ENCODE measurements around the gene ABLIM1. TPM values are rescaled to one million over a fixed set of nuclear protein-coding genes. Genes with fewer than 3 reads are reported as not detected.
A peak's percentile ranks its signal among the peaks of the same experiment; 100 is the strongest.

The ABLIM1 gene
- total and polyA plus RNA-seq, 2 experiments from 2014 or later = 21.9 to 45.1 TPM

DNA sequence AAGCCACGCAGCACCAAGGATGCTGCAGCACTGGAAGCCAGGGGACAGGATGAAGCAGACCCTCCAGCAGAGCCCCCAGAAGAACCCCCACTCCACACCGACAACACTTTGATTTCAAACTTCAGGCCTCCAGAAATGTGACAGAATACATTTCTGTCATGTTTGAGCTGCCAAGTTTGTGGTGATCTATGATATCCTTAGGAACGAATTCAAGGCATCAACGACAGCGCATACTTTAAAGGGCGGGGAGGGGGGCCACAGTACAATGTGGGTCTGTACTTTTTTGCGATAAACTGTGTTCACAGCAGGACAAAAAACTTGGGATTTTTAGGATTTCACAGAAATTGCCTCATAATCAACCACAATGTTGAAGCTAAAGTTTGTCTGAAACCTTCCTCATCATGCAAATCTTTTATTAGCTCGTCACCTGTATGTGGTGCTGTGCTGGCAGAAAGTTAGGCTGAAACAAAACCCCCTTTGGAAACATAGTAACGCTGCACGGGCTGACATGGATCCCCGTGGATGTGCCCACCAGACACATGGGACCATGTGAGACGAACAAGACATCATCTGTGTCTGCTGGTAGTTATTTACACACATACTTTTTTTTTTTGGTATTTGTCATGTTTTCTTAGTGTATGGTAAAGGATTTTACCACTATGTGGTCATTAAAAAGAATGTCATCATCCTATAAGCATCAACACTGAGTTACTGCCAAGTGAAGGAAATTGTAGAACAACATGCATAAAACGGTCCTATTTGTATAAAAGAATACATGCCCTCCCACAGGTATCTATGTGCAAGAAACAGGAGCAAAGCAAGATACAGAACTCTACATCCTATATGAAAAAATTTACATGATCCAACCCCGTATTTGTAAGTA lies 140.5 kb downstream of the ABLIM1 start:
- peaks cover 3% of the 10 kb centered on the region; the same call in 1 of the 2 replicates for H4K20me1 ChIP-seq (replicated peaks; ENCODE audit: insufficient read depth)
- H3K79me2 ChIP-seq (replicated peaks; ENCODE audit: insufficient read depth) = peaks cover 85% of the 10 kb centered on the region
- ATAC-seq (no peak), DNase-seq (ENCODE audit: low spot score) (no peak)
- H3K27me3 ChIP-seq (ENCODE audit: insufficient read depth) = no peaks in the 10 kb centered on the region
- H3K9me3 Mint-ChIP-seq = no peaks in the 10 kb centered on the region
- TF ChIP-seq CREB1 (CRISPR knock-in tag; IDR thresholded peaks at IDR 0.05; ENCODE audit: low read depth) (no peak), NANOG (IDR thresholded peaks at IDR 0.05; ENCODE audit: borderline replicate concordance) (no peak), EZH2 (IDR thresholded peaks at IDR 0.05; ENCODE audit: low read depth, unreplicated experiment) (no peak), STAT1 (IDR thresholded peaks at IDR 0.05; ENCODE audit: unreplicated experiment) (no peak), EZH2phosphoT487 (IDR thresholded peaks at IDR 0.05; ENCODE audit: unreplicated experiment) (no peak), POLR2AphosphoS5 (IDR thresholded peaks at IDR 0.05; ENCODE audit: low read depth) (no peak), ZNF114 (CRISPR knock-in tag; IDR thresholded peaks at IDR 0.05) (no peak), JUNB (IDR thresholded peaks at IDR 0.05; ENCODE audit: unreplicated experiment) (no peak), ZNF331 (CRISPR knock-in tag; IDR thresholded peaks at IDR 0.05; ENCODE audit: low read depth) (no peak)
- TF ChIP-seq, protein P1, sequence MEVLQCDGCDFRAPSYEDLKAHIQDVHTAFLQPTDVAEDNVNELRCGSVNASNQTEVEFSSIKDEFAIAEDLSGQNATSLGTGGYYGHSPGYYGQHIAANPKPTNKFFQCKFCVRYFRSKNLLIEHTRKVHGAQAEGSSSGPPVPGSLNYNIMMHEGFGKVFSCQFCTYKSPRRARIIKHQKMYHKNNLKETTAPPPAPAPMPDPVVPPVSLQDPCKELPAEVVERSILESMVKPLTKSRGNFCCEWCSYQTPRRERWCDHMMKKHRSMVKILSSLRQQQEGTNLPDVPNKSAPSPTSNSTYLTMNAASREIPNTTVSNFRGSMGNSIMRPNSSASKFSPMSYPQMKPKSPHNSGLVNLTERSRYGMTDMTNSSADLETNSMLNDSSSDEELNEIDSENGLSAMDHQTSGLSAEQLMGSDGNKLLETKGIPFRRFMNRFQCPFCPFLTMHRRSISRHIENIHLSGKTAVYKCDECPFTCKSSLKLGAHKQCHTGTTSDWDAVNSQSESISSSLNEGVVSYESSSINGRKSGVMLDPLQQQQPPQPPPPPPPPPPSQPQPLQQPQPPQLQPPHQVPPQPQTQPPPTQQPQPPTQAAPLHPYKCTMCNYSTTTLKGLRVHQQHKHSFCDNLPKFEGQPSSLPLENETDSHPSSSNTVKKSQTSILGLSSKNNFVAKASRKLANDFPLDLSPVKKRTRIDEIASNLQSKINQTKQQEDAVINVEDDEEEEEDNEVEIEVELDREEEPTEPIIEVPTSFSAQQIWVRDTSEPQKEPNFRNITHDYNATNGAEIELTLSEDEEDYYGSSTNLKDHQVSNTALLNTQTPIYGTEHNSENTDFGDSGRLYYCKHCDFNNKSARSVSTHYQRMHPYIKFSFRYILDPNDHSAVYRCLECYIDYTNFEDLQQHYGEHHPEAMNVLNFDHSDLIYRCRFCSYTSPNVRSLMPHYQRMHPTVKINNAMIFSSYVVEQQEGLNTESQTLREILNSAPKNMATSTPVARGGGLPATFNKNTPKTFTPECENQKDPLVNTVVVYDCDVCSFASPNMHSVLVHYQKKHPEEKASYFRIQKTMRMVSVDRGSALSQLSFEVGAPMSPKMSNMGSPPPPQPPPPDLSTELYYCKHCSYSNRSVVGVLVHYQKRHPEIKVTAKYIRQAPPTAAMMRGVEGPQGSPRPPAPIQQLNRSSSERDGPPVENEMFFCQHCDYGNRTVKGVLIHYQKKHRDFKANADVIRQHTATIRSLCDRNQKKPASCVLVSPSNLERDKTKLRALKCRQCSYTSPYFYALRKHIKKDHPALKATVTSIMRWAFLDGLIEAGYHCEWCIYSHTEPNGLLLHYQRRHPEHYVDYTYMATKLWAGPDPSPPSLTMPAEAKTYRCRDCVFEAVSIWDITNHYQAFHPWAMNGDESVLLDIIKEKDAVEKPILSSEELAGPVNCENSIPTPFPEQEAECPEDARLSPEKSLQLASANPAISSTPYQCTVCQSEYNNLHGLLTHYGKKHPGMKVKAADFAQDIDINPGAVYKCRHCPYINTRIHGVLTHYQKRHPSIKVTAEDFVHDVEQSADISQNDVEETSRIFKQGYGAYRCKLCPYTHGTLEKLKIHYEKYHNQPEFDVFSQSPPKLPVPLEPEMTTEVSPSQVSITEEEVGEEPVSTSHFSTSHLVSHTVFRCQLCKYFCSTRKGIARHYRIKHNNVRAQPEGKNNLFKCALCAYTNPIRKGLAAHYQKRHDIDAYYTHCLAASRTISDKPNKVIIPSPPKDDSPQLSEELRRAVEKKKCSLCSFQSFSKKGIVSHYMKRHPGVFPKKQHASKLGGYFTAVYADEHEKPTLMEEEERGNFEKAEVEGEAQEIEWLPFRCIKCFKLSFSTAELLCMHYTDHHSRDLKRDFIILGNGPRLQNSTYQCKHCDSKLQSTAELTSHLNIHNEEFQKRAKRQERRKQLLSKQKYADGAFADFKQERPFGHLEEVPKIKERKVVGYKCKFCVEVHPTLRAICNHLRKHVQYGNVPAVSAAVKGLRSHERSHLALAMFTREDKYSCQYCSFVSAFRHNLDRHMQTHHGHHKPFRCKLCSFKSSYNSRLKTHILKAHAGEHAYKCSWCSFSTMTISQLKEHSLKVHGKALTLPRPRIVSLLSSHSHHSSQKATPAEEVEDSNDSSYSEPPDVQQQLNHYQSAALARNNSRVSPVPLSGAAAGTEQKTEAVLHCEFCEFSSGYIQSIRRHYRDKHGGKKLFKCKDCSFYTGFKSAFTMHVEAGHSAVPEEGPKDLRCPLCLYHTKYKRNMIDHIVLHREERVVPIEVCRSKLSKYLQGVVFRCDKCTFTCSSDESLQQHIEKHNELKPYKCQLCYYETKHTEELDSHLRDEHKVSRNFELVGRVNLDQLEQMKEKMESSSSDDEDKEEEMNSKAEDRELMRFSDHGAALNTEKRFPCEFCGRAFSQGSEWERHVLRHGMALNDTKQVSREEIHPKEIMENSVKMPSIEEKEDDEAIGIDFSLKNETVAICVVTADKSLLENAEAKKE (CRISPR knock-in tag; IDR thresholded peaks at IDR 0.05) = no peak
- TF ChIP-seq, protein P2, sequence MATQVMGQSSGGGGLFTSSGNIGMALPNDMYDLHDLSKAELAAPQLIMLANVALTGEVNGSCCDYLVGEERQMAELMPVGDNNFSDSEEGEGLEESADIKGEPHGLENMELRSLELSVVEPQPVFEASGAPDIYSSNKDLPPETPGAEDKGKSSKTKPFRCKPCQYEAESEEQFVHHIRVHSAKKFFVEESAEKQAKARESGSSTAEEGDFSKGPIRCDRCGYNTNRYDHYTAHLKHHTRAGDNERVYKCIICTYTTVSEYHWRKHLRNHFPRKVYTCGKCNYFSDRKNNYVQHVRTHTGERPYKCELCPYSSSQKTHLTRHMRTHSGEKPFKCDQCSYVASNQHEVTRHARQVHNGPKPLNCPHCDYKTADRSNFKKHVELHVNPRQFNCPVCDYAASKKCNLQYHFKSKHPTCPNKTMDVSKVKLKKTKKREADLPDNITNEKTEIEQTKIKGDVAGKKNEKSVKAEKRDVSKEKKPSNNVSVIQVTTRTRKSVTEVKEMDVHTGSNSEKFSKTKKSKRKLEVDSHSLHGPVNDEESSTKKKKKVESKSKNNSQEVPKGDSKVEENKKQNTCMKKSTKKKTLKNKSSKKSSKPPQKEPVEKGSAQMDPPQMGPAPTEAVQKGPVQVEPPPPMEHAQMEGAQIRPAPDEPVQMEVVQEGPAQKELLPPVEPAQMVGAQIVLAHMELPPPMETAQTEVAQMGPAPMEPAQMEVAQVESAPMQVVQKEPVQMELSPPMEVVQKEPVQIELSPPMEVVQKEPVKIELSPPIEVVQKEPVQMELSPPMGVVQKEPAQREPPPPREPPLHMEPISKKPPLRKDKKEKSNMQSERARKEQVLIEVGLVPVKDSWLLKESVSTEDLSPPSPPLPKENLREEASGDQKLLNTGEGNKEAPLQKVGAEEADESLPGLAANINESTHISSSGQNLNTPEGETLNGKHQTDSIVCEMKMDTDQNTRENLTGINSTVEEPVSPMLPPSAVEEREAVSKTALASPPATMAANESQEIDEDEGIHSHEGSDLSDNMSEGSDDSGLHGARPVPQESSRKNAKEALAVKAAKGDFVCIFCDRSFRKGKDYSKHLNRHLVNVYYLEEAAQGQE (IDR thresholded peaks at IDR 0.05; ENCODE audit: unreplicated experiment) = no peak
- TF ChIP-seq, protein P3, sequence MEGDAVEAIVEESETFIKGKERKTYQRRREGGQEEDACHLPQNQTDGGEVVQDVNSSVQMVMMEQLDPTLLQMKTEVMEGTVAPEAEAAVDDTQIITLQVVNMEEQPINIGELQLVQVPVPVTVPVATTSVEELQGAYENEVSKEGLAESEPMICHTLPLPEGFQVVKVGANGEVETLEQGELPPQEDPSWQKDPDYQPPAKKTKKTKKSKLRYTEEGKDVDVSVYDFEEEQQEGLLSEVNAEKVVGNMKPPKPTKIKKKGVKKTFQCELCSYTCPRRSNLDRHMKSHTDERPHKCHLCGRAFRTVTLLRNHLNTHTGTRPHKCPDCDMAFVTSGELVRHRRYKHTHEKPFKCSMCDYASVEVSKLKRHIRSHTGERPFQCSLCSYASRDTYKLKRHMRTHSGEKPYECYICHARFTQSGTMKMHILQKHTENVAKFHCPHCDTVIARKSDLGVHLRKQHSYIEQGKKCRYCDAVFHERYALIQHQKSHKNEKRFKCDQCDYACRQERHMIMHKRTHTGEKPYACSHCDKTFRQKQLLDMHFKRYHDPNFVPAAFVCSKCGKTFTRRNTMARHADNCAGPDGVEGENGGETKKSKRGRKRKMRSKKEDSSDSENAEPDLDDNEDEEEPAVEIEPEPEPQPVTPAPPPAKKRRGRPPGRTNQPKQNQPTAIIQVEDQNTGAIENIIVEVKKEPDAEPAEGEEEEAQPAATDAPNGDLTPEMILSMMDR (conservative IDR thresholded peaks at IDR 0.05; ENCODE audit: low read depth in 2 of 2) = no peak
- H3K4me2 ChIP-seq = no peak overlapping the region
- peaks cover 18% of the 10 kb centered on the region for H3K4me1 ChIP-seq (ENCODE audit: insufficient read depth)
- no peaks in the 10 kb centered on the region for H3K36me3 Mint-ChIP-seq (ENCODE audit: low read depth)
- H3F3A ChIP-seq (replicated peaks; ENCODE audit: low read depth) = no peaks in the 10 kb centered on the region
- H3K36me3 ChIP-seq (ENCODE audit: insufficient read depth) = no peaks in the 10 kb centered on the region
- no peak overlapping the region for H3K4me3 ChIP-seq
- H3K9me2 ChIP-seq (ENCODE audit: insufficient read depth) = no peaks in the 10 kb centered on the region
- H3K27ac Mint-ChIP-seq = no peak overlapping the region
- H3K27me3 Mint-ChIP-seq (ENCODE audit: insufficient read depth, low read depth, poor library complexity) = peaks cover under 1% of the 10 kb centered on the region
- 0 out of 2 replicates have a peak overlapping the region, but pooled peaks have one; percentile 10 for H3K27ac ChIP-seq (ENCODE audit: low read depth)
- peaks cover 52% of the 10 kb centered on the region for H3K4me1 Mint-ChIP-seq
- H3K4me3 Mint-ChIP-seq = no peak overlapping the region
- no peak overlapping the region for H2AFZ ChIP-seq
